Duodenal mucosa (tissue), 2 donors: ENCODE measurements around the gene ADGRB3.
"Not testable (repeated sequence)": the region's sequence is repeated elsewhere in the genome, so short reads cannot be mapped to it uniquely, and the experiment has no call there.

Experiments
- H3K27ac ChIP-seq: one replicate; pipeline ENCODE4 v1.7.0; 2013; ENCODE audit warnings: low read depth, low read length
- H3K27me3 ChIP-seq, 2 donors: one replicate each; pipeline ENCODE4 v1.7.0; 2013; ENCODE audit warnings: low read length in 2 of 2, control low read depth in 1 of 2; ENCODE audit not compliant: insufficient read depth in 2 of 2, control insufficient read depth in 1 of 2
- H3K36me3 ChIP-seq, 2 donors: one replicate each; pipeline ENCODE4 v1.7.0; 2013; ENCODE audit warnings: low read length in 2 of 2, control low read depth in 1 of 2; ENCODE audit not compliant: insufficient read depth in 2 of 2, control insufficient read depth in 1 of 2
- H3K4me1 ChIP-seq, 2 donors: one replicate each; pipeline ENCODE4 v1.7.0; 2013; ENCODE audit warnings: low read length in 2 of 2, control low read depth in 1 of 2; ENCODE audit not compliant: insufficient read depth in 2 of 2, control insufficient read depth in 1 of 2
- H3K4me3 ChIP-seq, 2 donors: one replicate each; pipeline ENCODE4 v1.7.0; 2013; ENCODE audit warnings: low read length in 2 of 2, low read depth in 1 of 2
- H3K9ac ChIP-seq, 2 donors: one replicate each; pipeline ENCODE4 v1.7.0; 2013; ENCODE audit warnings: low read length in 2 of 2, low read depth in 1 of 2
- H3K9me3 ChIP-seq, 2 donors: one replicate each; pipeline ENCODE4 v1.7.0; 2013; ENCODE audit warnings: low read length in 2 of 2, control low read depth in 1 of 2; ENCODE audit not compliant: control insufficient read depth in 1 of 2

Gene ADGRB3

GRCh38 chr6:68730291-68731054 is 95.4 kb downstream of the ADGRB3 start:
- Histone ChIP-seq H3K4me1 (no peaks in the 10 kb centered on the region), H3K9ac (no peak overlapping the region), H3K4me3 (no peak overlapping the region), H3K36me3 (no peaks in the 10 kb centered on the region), H3K9me3 (no peaks in the 10 kb centered on the region), H3K27ac (no peak overlapping the region), H3K27me3 (no peaks in the 10 kb centered on the region)

- no peak overlapping the region for H3K4me3 ChIP-seq
- no peaks in the 10 kb centered on the region for H3K4me1 ChIP-seq
- H3K27me3 ChIP-seq = no peaks in the 10 kb centered on the region
- H3K36me3 ChIP-seq = no peaks in the 10 kb centered on the region
- H3K9me3 ChIP-seq = no peaks in the 10 kb centered on the region
- no peak overlapping the region for H3K9ac ChIP-seq
- no peak overlapping the region for H3K27ac ChIP-seq
Measured at GRCh38 chr6:68732423-68732822, 97.3 kb downstream of the ADGRB3 start.

GRCh38 chr6:68735866-68736265 is 100.8 kb downstream of the ADGRB3 start:
- no peaks in the 10 kb centered on the region for H3K36me3 ChIP-seq
- H3K9ac ChIP-seq = no peak overlapping the region

GRCh38 chr6:68737061-68737460 is 102.0 kb downstream of the ADGRB3 start:
- Histone ChIP-seq H3K4me1 (no peaks in the 10 kb centered on the region), H3K9ac (no peak overlapping the region), H3K27me3 (no peaks in the 10 kb centered on the region), H3K4me3 (no peak overlapping the region), H3K27ac (no peak overlapping the region), H3K36me3 (no peaks in the 10 kb centered on the region), H3K9me3 (no peaks in the 10 kb centered on the region)

More at GRCh38 chr6:68735866-68736265, 100.8 kb downstream of the ADGRB3 start:
- Histone ChIP-seq H3K27me3 (no peaks in the 10 kb centered on the region), H3K4me3 (no peak overlapping the region), H3K27ac (no peak overlapping the region), H3K4me1 (no peaks in the 10 kb centered on the region), H3K9me3 (no peaks in the 10 kb centered on the region)

- Histone ChIP-seq H3K4me3 (no peak overlapping the region), H3K4me1 (no peaks in the 10 kb centered on the region), H3K27me3 (no peaks in the 10 kb centered on the region), H3K9me3 (no peaks in the 10 kb centered on the region), H3K27ac (no peak overlapping the region), H3K36me3 (no peaks in the 10 kb centered on the region), H3K9ac (no peak overlapping the region)
Measured at GRCh38 chr6:68738039-68738438, 103.0 kb downstream of the ADGRB3 start.

- no peaks in the 10 kb centered on the region for H3K27me3 ChIP-seq
- H3K27ac ChIP-seq = no peak overlapping the region
- no peak overlapping the region for H3K9ac ChIP-seq
- no peaks in the 10 kb centered on the region for H3K9me3 ChIP-seq
- H3K36me3 ChIP-seq = no peaks in the 10 kb centered on the region
- H3K4me1 ChIP-seq = no peaks in the 10 kb centered on the region
- no peak overlapping the region for H3K4me3 ChIP-seq
Measured at GRCh38 chr6:68740828-68741500, 105.9 kb downstream of the ADGRB3 start.

- H3K4me1 ChIP-seq = no peaks in the 10 kb centered on the region
- H3K9me3 ChIP-seq = no peaks in the 10 kb centered on the region
- H3K9ac ChIP-seq = no peak overlapping the region
- H3K4me3 ChIP-seq = no peak overlapping the region
- no peaks in the 10 kb centered on the region for H3K36me3 ChIP-seq
- H3K27ac ChIP-seq = no peak overlapping the region
- no peaks in the 10 kb centered on the region for H3K27me3 ChIP-seq
Measured at GRCh38 chr6:68741501-68742386, 106.7 kb downstream of the ADGRB3 start.

- Histone ChIP-seq H3K4me3 (no peak overlapping the region), H3K36me3 (no peaks in the 10 kb centered on the region), H3K27me3 (no peaks in the 10 kb centered on the region), H3K9me3 (no peaks in the 10 kb centered on the region), H3K27ac (no peak overlapping the region), H3K9ac (no peak overlapping the region), H3K4me1 (no peaks in the 10 kb centered on the region)
Measured at GRCh38 chr6:68743099-68743498, 108.0 kb downstream of the ADGRB3 start.

- H3K4me3 ChIP-seq, H3K36me3 ChIP-seq, H3K27ac ChIP-seq, H3K27me3 ChIP-seq, H3K4me1 ChIP-seq, H3K9ac ChIP-seq, H3K9me3 ChIP-seq: not testable (repeated sequence)
Measured at GRCh38 chr6:68744376-68744775, 109.3 kb downstream of the ADGRB3 start.

- H3K9me3 ChIP-seq = no peaks in the 10 kb centered on the region
- no peak overlapping the region for H3K4me3 ChIP-seq
- no peaks in the 10 kb centered on the region for H3K4me1 ChIP-seq
- no peak overlapping the region for H3K27ac ChIP-seq
- H3K27me3 ChIP-seq = no peaks in the 10 kb centered on the region
- no peaks in the 10 kb centered on the region for H3K36me3 ChIP-seq
- no peak overlapping the region for H3K9ac ChIP-seq
Measured at GRCh38 chr6:68746376-68746775, 111.3 kb downstream of the ADGRB3 start.
